ENCODE measurements around the gene STIM1.
"Not testable (repeated sequence)": the region's sequence is repeated elsewhere in the genome, so short reads cannot be mapped to it uniquely, and the experiment has no call there.

STIM1 gene

DNA sequence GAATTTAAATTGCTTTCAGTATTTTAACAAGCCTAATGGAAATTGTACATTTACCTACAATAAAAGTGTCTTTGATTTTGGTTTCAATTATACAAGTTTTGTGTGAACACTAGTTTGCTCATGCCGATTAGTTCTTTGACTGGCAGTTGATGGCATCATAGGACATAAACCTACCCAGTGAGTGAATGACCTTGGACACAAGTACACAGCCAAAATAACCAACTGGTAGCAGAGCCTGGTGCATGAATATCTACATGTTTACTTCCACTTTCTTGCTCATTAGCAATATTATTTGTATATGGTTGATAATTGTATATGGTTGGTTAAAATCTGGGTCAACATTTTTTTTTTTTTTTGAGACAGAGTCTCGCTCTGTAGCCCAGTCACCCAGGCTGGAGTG lies 37.8 kb downstream of the STIM1 start:
- TF ChIP-seq, protein P1, sequence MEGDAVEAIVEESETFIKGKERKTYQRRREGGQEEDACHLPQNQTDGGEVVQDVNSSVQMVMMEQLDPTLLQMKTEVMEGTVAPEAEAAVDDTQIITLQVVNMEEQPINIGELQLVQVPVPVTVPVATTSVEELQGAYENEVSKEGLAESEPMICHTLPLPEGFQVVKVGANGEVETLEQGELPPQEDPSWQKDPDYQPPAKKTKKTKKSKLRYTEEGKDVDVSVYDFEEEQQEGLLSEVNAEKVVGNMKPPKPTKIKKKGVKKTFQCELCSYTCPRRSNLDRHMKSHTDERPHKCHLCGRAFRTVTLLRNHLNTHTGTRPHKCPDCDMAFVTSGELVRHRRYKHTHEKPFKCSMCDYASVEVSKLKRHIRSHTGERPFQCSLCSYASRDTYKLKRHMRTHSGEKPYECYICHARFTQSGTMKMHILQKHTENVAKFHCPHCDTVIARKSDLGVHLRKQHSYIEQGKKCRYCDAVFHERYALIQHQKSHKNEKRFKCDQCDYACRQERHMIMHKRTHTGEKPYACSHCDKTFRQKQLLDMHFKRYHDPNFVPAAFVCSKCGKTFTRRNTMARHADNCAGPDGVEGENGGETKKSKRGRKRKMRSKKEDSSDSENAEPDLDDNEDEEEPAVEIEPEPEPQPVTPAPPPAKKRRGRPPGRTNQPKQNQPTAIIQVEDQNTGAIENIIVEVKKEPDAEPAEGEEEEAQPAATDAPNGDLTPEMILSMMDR (IDR thresholded peaks at IDR 0.05; ENCODE audit: insufficient read depth, low read length, missing control alignments), result no peak
- no peak for DNase-seq (ENCODE audit: low read depth, low spot score)
- no peak overlapping the region for H3K4me3 ChIP-seq (ENCODE audit: low read depth, low read length)
- ChIA-PET POLR2A (no interaction called here), CTCF (interaction anchor here (1.1 to 4.9 kb wide), 3 partner anchors 38 to 179 kb away, joined by 4 to 20 read pairs (median 11); partner anchors contain the start of gene STIM1)

DNA sequence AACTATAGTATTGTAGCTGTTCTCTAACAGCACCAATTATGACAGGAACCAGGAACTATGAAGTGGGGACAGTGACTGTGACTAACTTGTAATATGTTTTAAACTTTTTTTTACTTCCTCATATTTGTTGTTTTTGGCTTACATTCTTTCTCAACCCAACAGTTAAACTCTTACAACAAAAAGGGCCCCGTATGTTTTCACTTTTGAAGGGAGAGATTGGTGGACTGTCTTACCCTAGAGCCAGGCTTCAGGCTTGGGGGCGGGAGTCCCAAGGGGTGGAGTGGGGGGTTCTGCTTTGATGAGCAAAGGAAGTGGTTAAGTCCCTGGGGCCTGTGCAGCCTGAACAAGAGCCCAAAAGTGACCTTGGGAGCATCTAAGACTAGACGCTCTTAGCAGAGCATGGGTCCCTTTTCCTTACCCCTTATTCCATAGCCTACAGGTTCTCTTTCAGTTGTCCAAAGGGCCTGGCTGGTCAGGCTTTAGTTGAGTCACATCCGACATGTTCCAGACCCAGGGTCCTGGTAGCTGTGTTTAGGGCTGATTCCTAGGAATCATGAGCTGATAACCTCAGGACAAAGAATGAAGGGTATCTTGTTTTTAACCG lies 38.8 kb downstream of the STIM1 start:
- POLR2A ChIA-PET, result interaction anchor here (0.6 kb wide), 1 partner anchor 13 kb away, joined by 3 read pairs; no protein-coding TSS in a partner anchor
- TF ChIP-seq, protein P1 (IDR thresholded peaks at IDR 0.05; ENCODE audit: insufficient read depth, low read length, missing control alignments), result no peak
- CTCF ChIA-PET, result interaction anchor here (1.1 to 4.9 kb wide), 3 partner anchors 39 to 178 kb away, joined by 4 to 20 read pairs (median 11); partner anchors contain the start of gene STIM1
- no peak overlapping the region for H3K4me3 ChIP-seq (ENCODE audit: low read depth, low read length)
- no peak for DNase-seq (ENCODE audit: low read depth, low spot score)

DNA sequence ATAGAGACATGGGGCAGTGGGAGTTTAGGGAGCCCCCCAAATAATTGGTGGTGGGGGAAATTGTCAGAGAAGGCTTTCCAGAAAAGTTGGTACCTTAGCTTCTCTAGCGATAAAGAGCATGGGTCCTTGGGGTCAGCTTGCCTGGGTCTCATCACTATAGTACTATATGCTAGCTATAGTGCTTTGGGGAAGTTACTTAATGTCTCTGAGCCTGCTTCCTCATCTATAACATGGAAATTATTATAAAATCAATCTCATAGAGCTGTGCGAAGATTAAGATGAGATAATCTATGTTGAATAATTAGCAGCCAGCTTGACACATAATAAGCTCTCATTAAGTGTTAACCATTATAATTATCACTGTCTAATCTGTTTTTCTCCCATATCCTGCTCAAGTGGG lies 41.2 kb downstream of the STIM1 start:
- no peak for DNase-seq (ENCODE audit: low read depth, low spot score)
- H3K4me3 ChIP-seq (ENCODE audit: low read depth, low read length), result no peak overlapping the region
- TF ChIP-seq, protein P1 (IDR thresholded peaks at IDR 0.05; ENCODE audit: insufficient read depth, low read length, missing control alignments), result no peak
- CTCF ChIA-PET, result interaction anchor here (1.4 to 4.9 kb wide), 2 partner anchors 42 to 48 kb away, joined by 6 to 20 read pairs; partner anchors contain the start of gene STIM1
- POLR2A ChIA-PET, result no interaction called here

DNA sequence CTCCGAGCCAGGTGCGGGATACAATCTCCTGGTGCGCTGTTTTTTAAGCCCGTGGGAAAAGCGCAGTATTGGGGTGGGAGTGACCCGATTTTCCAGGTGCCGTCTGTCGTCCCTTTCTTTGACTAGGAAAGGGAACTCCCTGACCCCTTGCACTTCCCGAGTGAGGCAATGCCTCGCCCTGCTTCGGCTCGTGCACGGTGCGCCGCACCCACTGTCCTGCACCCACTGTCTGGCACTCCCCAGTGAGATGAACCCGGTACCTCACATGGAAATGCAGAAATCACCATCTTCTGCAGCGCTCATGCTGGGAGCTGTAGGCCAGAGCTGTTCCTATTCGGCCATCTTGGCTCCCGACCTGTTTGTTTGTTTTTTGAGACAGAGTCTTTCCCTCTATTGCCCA lies 44.8 kb downstream of the STIM1 start:
- DNase-seq (ENCODE audit: low read depth, low spot score); H3K4me3 ChIP-seq (ENCODE audit: low read depth, low read length); POLR2A ChIA-PET: not testable (repeated sequence)
- CTCF ChIA-PET, result interaction anchor here (1.7 kb wide), 1 partner anchor 58 kb away, joined by 5 read pairs; no protein-coding TSS in a partner anchor

DNA sequence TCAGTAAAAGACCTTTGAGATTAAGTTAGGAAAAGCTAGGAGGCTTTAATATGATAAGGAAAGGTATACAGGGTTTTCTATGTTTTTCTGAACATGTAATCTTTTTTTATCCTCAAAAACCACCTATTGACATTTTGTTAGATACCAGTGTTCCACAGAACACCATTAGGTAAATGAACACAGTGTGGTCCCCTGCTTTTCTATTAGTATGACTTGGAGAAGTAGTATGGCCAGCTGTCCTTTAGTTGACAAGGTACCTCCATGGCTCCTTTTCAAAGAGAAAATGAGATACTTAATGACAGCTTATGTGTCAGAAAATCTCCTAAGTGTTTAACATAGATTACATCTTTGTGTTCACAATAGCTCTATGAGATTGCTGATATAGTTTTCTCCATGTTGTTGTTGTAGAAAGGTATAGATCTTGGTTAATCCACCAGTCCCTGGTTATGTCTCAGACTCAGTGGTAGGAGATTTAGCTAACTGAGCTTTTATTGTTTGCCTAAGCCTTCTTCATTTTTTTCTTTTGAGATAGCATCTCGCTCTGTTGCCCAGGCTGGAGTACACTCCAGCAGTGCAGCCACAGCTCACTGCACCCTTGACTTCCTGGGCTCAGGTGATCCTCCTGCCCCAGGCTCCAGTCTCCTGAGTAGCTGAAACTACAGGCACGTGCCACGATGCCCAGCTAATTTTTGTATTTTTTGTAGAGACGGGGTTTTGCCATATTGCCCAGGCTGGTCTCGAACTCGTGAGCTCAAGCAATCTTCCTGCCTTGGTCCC lies 46.0 kb downstream of the STIM1 start:
- no peak overlapping the region for H3K4me3 ChIP-seq (ENCODE audit: low read depth, low read length)
- TF ChIP-seq, protein P1 (IDR thresholded peaks at IDR 0.05; ENCODE audit: insufficient read depth, low read length, missing control alignments), result no peak
- DNase-seq (ENCODE audit: low read depth, low spot score), result no peak
- ChIA-PET POLR2A (no interaction called here), CTCF (interaction anchor here (1.6 to 1.7 kb wide), 2 partner anchors 46 to 60 kb away, joined by 5 to 9 read pairs; partner anchors contain the start of gene STIM1)

DNA sequence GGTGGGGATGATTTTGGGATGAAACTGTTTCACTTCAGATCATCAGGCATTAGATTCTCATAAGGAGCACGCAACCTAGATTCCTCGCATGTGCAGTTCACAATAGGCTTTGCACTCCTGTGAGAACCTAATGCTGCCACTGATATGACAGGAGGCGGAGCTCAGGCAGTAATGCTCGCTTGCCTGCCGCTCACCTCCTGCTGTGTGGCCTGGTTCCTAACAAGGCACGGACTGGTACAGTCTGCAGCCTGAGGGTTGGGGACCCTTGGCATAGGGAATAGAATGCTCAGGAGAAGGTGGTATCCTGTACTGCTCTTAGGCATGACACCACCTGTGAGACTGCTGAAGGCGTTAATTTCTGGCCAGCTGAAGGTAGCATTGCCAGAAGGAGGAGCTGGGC lies 47.0 kb downstream of the STIM1 start:
- POLR2A ChIA-PET, result no interaction called here
- TF ChIP-seq, protein P1 (IDR thresholded peaks at IDR 0.05; ENCODE audit: insufficient read depth, low read length, missing control alignments), result no peak
- CTCF ChIA-PET, result no interaction called here
- no peak for DNase-seq (ENCODE audit: low read depth, low spot score)
- H3K4me3 ChIP-seq (ENCODE audit: low read depth, low read length), result no peak overlapping the region
